GM23338 (cell line): ENCODE results near the gene BAHCC1. TPM values are rescaled to one million over a fixed set of nuclear protein-coding genes. Genes with fewer than 3 reads are reported as not detected.

Experiments
- ATAC-seq: fragments of 200-7000 bp; cut with Tn5 transposase; 3 replicates; pipeline ENCODE4 v1.9.1; 2020
- DNase-seq: peaks from one replicate; pipeline ENCODE4 v3.0.0-alpha.2; 2015; ENCODE audit warnings: low spot score
- H2AFZ ChIP-seq: fragments of 200-600 bp; sonication (generic); 2 replicates; pipeline ENCODE4 v1.8.0; 2016; ENCODE audit warnings: antibody characterized with exemption, mild to moderate bottlenecking, moderate library complexity
- H3F3A ChIP-seq: fragments of 200-600 bp; sonication (generic); replicated peaks from 2 replicates; pipeline ENCODE4 v1.8.0; 2017; ENCODE audit warnings: antibody characterized with exemption, mixed run types, low read depth
- H3K27ac ChIP-seq: fragments of 200-600 bp; sonication (generic); 2 replicates; pipeline ENCODE4 v1.6.1; 2016; ENCODE audit warnings: low read depth
- H3K27me3 ChIP-seq: fragments of 200-600 bp; sonication (generic); 2 replicates; pipeline ENCODE4 v1.8.0; 2016; ENCODE audit warnings: mild to moderate bottlenecking, mixed run types, moderate library complexity; ENCODE audit not compliant: insufficient read depth
- H3K36me3 ChIP-seq: fragments of 200-600 bp; sonication (generic); 2 replicates; pipeline ENCODE4 v1.8.0; 2016; ENCODE audit warnings: mild to moderate bottlenecking; ENCODE audit not compliant: insufficient read depth
- H3K4me1 ChIP-seq: fragments of 200-600 bp; sonication (generic); 2 replicates; pipeline ENCODE4 v1.8.0; 2016; ENCODE audit warnings: mild to moderate bottlenecking, moderate library complexity; ENCODE audit not compliant: insufficient read depth
- H3K4me2 ChIP-seq: fragments of 200-600 bp; sonication (generic); 2 replicates; pipeline ENCODE4 v1.7.1; 2017; ENCODE audit warnings: mixed run types
- H3K4me3 ChIP-seq: fragments of 200-600 bp; sonication (generic); 2 replicates; pipeline ENCODE4 v1.6.1; 2016; ENCODE audit warnings: mixed run types
- H3K79me2 ChIP-seq: fragments of 200-600 bp; sonication (generic); replicated peaks from 2 replicates; pipeline ENCODE4 v1.8.0; 2017; ENCODE audit warnings: mild to moderate bottlenecking; ENCODE audit not compliant: insufficient read depth
- H3K9me2 ChIP-seq: fragments of 200-600 bp; sonication (generic); 2 replicates; pipeline ENCODE4 v1.8.0; 2017; ENCODE audit not compliant: insufficient read depth
- H4K20me1 ChIP-seq: fragments of 200-600 bp; sonication (generic); replicated peaks from 2 replicates; pipeline ENCODE4 v1.8.0; 2017; ENCODE audit warnings: mild to moderate bottlenecking; ENCODE audit not compliant: insufficient read depth
- H3K27ac Mint-ChIP-seq: 2 replicates; pipeline ENCODE4 v1.8.0; 2020; ENCODE audit warnings: inconsistent platforms, mild to moderate bottlenecking, moderate library complexity, mixed read lengths
- H3K27me3 Mint-ChIP-seq: 3 replicates; pipeline ENCODE4 v1.8.0; 2022; ENCODE audit warnings: low read depth, mild to moderate bottlenecking, moderate library complexity, mixed read lengths, inconsistent platforms; ENCODE audit not compliant: insufficient read depth, poor library complexity
- H3K36me3 Mint-ChIP-seq: 3 replicates; pipeline ENCODE4 v1.8.0; 2021; ENCODE audit warnings: low read depth, mild to moderate bottlenecking, inconsistent platforms, moderate library complexity, mixed read lengths
- H3K4me1 Mint-ChIP-seq: 3 replicates; pipeline ENCODE4 v1.8.0; 2020; ENCODE audit warnings: mild to moderate bottlenecking, inconsistent platforms, mixed read lengths
- H3K4me3 Mint-ChIP-seq: 3 replicates; pipeline ENCODE4 v1.8.0; 2021; ENCODE audit warnings: moderate library complexity, mild to moderate bottlenecking, inconsistent platforms, mixed read lengths
- H3K9me3 Mint-ChIP-seq: 3 replicates; pipeline ENCODE4 v1.8.0; 2020; ENCODE audit warnings: moderate library complexity, mild to moderate bottlenecking, inconsistent platforms, mixed read lengths
- CREB1 ChIP-seq: fragments of 250-450 bp; sonication (Bioruptor Pico); IDR thresholded peaks from 2 replicates; pipeline ENCODE4 v1.5.0; 2020; ENCODE audit warnings: low read depth, mild to moderate bottlenecking, moderate library complexity
- CTCF ChIP-seq, 2 experiments: fragments of 200-600 bp in 1 of 2; sonication (generic) in 1 of 2; conservative IDR thresholded peaks; 2 replicates each; pipeline versions ENCODE4 v1.5.1 to v1.6.1; 2016 to 2017; ENCODE audit warnings: antibody characterized with exemption in 2 of 2, low read depth in 2 of 2, mild to moderate bottlenecking in 2 of 2, moderate library complexity in 1 of 2
- ETS1 ChIP-seq: IDR thresholded peaks from 2 replicates; pipeline ENCODE4 v1.6.1; 2016; ENCODE audit warnings: antibody characterized with exemption
- EZH2 ChIP-seq: fragments of 200-600 bp; sonication (generic); IDR thresholded peaks from one replicate; pipeline ENCODE4 v1.8.0; 2017; ENCODE audit warnings: antibody characterized with exemption, mild to moderate bottlenecking, low read depth; ENCODE audit not compliant: unreplicated experiment
- EZH2phosphoT487 ChIP-seq: fragments of 200-600 bp; sonication (generic); IDR thresholded peaks from one replicate; pipeline ENCODE4 v1.8.1; 2018; ENCODE audit warnings: antibody characterized with exemption; ENCODE audit not compliant: unreplicated experiment
- JUNB ChIP-seq: IDR thresholded peaks from one replicate; pipeline ENCODE4 v1.6.1; 2016; ENCODE audit warnings: antibody characterized with exemption; ENCODE audit not compliant: unreplicated experiment
- NANOG ChIP-seq: IDR thresholded peaks from 2 replicates; pipeline ENCODE4 v1.6.1; 2016; ENCODE audit warnings: antibody characterized with exemption, borderline replicate concordance
- POLR2AphosphoS5 ChIP-seq: IDR thresholded peaks from 2 replicates; pipeline ENCODE4 v1.6.1; 2016; ENCODE audit warnings: antibody characterized with exemption, low read depth
- STAT1 ChIP-seq: IDR thresholded peaks from one replicate; pipeline ENCODE4 v1.6.1; 2016; ENCODE audit warnings: antibody characterized with exemption; ENCODE audit not compliant: unreplicated experiment
- ZNF114 ChIP-seq: fragments of 250-450 bp; sonication (Bioruptor Pico); IDR thresholded peaks from 2 replicates; pipeline ENCODE4 v1.5.0; 2020; ENCODE audit warnings: mild to moderate bottlenecking, moderate library complexity
- ZNF331 ChIP-seq: fragments of 250-450 bp; sonication (Bioruptor Pico); IDR thresholded peaks from 2 replicates; pipeline ENCODE4 v1.5.0; 2020; ENCODE audit warnings: low read depth, mild to moderate bottlenecking, moderate library complexity
- ZNF462 ChIP-seq: fragments of 250-450 bp; sonication (Bioruptor Pico); IDR thresholded peaks from 2 replicates; pipeline ENCODE4 v1.5.0; 2020; ENCODE audit warnings: mild to moderate bottlenecking, moderate library complexity
- polyA plus RNA-seq: library from polyadenylated mRNA; unstranded; fragments of >200 nt; fragmentation: Nextera tagmentation; extraction: Ambion mirVana; gene quantifications from 2 replicates; pipeline ENCODE4 v1.2.1, GENCODE V29; 2016
- total RNA-seq: library from RNA; depleted of rRNA; stranded (reverse); fragments of >200 nt; shearing (Covaris generic); gene quantifications from 2 replicates; pipeline ENCODE4 v1.2.3, GENCODE V29; 2014
- TF ChIP-seq, protein P1 (sequence below): IDR thresholded peaks from one replicate; pipeline ENCODE4 v1.6.1; 2018; ENCODE audit warnings: antibody characterized with exemption; ENCODE audit not compliant: unreplicated experiment

BAHCC1 gene
- total and polyA plus RNA-seq, 2 experiments from 2014 or later, result 0.24 to 1.1 TPM

DNA sequence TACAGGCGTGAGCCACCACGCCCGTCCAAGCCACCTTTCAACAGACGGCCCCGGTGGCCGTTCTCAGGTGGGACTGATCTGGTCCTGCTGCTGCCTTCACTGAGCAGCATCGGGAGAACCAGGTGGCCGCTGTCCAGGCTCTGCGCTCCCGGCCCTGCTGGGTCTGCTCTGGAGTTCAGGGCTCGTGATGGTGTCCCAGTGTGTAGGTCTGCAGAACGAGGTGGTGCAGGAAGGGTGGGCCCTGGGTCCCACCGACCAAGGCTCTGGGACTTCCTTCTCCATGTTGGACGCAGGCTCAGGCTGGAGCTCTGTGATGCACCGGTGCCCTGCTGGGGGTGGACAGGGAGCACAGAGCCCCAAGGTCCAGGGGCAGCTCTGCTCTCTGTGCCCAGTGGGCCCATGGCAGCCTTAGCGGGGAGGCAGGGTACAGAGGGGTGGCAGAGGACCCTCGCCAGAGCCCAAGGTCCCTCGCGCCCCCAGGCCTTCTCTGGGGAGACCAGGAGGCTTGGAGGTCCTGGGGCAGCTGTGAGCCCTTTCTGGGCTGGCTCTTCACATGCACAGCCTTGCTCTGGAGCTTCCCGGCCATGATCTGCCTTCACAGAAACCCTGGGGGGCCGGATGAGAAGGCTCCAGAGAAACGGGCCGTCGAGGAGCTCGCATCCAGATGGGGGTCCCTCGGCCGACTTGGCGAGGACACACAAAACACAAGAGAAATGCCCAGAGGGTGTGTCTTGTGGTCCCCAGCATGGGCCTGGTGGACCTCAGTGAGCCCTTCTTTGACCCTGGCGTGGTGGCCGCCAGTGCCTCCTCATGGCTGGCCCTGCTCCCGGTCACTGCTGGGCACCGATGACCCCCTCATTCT is 26.9 kb upstream of the BAHCC1 start:
- H3K27me3 ChIP-seq, result no peaks in the 10 kb centered on the region
- DNase-seq, result no peak
- H3K36me3 ChIP-seq, result no peaks in the 10 kb centered on the region
- no peak overlapping the region for H3K4me2 ChIP-seq
- H3K9me3 Mint-ChIP-seq, result no peaks in the 10 kb centered on the region
- H3K4me1 ChIP-seq, result no peaks in the 10 kb centered on the region; the same call in 1 of the 2 replicates
- TF ChIP-seq, protein P1, sequence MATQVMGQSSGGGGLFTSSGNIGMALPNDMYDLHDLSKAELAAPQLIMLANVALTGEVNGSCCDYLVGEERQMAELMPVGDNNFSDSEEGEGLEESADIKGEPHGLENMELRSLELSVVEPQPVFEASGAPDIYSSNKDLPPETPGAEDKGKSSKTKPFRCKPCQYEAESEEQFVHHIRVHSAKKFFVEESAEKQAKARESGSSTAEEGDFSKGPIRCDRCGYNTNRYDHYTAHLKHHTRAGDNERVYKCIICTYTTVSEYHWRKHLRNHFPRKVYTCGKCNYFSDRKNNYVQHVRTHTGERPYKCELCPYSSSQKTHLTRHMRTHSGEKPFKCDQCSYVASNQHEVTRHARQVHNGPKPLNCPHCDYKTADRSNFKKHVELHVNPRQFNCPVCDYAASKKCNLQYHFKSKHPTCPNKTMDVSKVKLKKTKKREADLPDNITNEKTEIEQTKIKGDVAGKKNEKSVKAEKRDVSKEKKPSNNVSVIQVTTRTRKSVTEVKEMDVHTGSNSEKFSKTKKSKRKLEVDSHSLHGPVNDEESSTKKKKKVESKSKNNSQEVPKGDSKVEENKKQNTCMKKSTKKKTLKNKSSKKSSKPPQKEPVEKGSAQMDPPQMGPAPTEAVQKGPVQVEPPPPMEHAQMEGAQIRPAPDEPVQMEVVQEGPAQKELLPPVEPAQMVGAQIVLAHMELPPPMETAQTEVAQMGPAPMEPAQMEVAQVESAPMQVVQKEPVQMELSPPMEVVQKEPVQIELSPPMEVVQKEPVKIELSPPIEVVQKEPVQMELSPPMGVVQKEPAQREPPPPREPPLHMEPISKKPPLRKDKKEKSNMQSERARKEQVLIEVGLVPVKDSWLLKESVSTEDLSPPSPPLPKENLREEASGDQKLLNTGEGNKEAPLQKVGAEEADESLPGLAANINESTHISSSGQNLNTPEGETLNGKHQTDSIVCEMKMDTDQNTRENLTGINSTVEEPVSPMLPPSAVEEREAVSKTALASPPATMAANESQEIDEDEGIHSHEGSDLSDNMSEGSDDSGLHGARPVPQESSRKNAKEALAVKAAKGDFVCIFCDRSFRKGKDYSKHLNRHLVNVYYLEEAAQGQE, result no peak
- TF ChIP-seq EZH2 (no peak), ETS1 (no peak), POLR2AphosphoS5 (no peak), STAT1 (no peak), CTCF (conservative IDR thresholded peaks at IDR 0.05; ENCODE audit: low read depth in 2 of 2) (no peak), ZNF331 (CRISPR knock-in tag) (no peak), ZNF462 (CRISPR knock-in tag) (no peak), NANOG (no peak), ZNF114 (CRISPR knock-in tag) (no peak), JUNB (no peak), EZH2phosphoT487 (no peak), CREB1 (no peak)
- no peak overlapping the region for H3K4me3 Mint-ChIP-seq
- H3K79me2 ChIP-seq, result no peaks in the 10 kb centered on the region
- no peaks in the 10 kb centered on the region for H3F3A ChIP-seq
- H3K27ac Mint-ChIP-seq, result no peak overlapping the region
- no peak overlapping the region for H3K4me3 ChIP-seq
- no peaks in the 10 kb centered on the region for H3K9me2 ChIP-seq
- no peak overlapping the region for H2AFZ ChIP-seq
- peaks cover 20% of the 10 kb centered on the region for H3K27me3 Mint-ChIP-seq
- H3K4me1 Mint-ChIP-seq, result peaks cover 6% of the 10 kb centered on the region
- H4K20me1 ChIP-seq, result no peaks in the 10 kb centered on the region
- no peak overlapping the region for H3K27ac ChIP-seq
- no peaks in the 10 kb centered on the region for H3K36me3 Mint-ChIP-seq
- no peak for ATAC-seq
